Memory B cell (primary cell): ENCODE data around the gene TMEM107.
A peak's percentile ranks its signal among the peaks of the same experiment; 100 is the strongest.

Source experiments
- ATAC-seq: fragments of 150-1000 bp; cut with Tn5 transposase; 2 replicates; pipeline ENCODE4 v1.10.0; 2021; ENCODE audit warnings: low read depth, mild to moderate bottlenecking, moderate library complexity
- DNase-seq, 2 donors: peaks; one replicate each; pipeline ENCODE4 v3.0.0; 2022; ENCODE audit warnings: low spot score in 2 of 2
- H3K27ac Mint-ChIP-seq: one replicate; pipeline ENCODE4 v1.8.0; 2022; ENCODE audit warnings: mild to moderate bottlenecking, moderate library complexity, mixed read lengths
- H3K27me3 Mint-ChIP-seq: one replicate; pipeline ENCODE4 v1.8.0; 2022; ENCODE audit warnings: mixed read lengths
- H3K36me3 Mint-ChIP-seq: one replicate; pipeline ENCODE4 v1.8.0; 2022; ENCODE audit warnings: mild to moderate bottlenecking, mixed read lengths
- H3K4me1 Mint-ChIP-seq: one replicate; pipeline ENCODE4 v1.8.0; 2022; ENCODE audit warnings: mixed read lengths
- H3K4me3 Mint-ChIP-seq: one replicate; pipeline ENCODE4 v1.8.0; 2022; ENCODE audit warnings: mild to moderate bottlenecking, moderate library complexity, mixed read lengths
- H3K9me3 Mint-ChIP-seq: one replicate; pipeline ENCODE4 v1.8.0; 2022; ENCODE audit warnings: mixed read lengths

TMEM107 gene

DNA sequence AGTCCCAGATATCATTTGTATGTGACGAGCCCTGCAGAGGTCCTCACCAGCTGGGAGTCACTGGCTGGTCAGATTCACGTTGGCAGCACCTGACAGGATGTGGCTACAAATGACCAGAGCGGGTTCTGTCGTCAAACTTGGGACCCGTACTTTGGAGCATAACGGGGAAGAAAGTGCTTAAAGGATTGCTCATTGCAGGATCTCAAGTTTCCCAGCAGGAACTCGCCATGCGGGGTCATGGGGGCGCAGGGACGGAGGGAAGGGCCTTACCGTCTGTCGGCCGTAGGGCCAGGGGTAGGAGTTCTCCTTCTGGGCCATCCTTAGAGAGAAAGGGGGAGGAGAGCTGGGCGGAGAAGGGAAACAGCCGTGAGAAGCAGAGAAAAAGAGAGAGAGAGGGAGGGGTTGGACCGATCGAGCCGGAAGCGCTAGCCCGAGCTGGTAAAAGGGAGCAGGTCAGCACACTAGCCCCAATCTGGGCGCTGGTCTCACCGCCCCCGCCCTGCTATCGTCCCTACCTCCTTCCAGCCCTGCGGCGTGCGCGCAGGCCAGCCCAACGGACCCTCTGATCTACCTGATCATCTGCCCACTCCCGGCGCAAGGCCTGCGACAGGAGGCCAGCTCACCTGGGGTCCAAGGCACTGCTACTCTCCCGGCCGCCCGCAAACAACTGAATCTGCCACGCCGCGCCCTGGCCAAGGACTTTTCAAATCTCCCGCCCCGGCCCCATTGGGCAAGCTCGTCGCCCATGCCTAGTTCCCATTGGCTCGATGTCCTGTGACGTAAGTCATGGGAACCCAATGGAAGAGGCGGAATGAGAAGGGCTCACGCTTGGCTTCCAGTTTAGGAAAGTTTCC lies 34.0 kb upstream of the TMEM107 start, which contains the start of gene AURKB:
AURKB (minus strand) TSS at position 669 of the 854 bp plus-strand sequence; CDS start at position 318, 351 bp downstream.
- Mint-ChIP-seq H3K27ac (peak within 1 kb of the TSS; percentile 57), H3K9me3 (no peaks in the 10 kb centered on the region), H3K4me3 (peak within 1 kb of the TSS; percentile 91), H3K27me3 (no peaks in the 10 kb centered on the region), H3K36me3 (no peaks in the 10 kb centered on the region), H3K4me1 (peaks cover 15% of the 10 kb centered on the region)
- DNase-seq, result peak; percentile 87 to 88
- ATAC-seq, result peak; percentile 99

DNA sequence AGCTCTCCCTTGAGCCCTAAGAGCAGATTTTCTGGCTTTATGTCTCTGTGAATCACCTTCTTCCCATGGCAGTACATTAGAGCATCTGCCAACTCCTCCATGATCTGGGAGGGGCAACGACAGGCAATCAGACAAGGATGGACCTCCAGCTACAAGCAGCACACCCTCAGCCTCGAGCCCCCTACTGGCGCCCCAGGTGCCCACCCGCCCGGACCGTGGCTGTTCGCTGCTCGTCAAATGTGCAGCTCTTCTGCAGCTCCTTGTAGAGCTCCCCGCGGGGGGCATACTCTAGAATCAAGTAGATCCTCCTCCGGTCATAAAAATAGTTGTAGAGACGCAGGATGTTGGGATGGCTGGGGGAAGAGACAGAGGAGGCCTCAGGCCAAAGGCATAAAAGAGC lies 30.4 kb upstream of the TMEM107 start:
- Mint-ChIP-seq H3K36me3 (no peaks in the 10 kb centered on the region), H3K4me3 (no peak overlapping the region), H3K27me3 (no peaks in the 10 kb centered on the region), H3K4me1 (peaks cover 15% of the 10 kb centered on the region), H3K9me3 (no peaks in the 10 kb centered on the region), H3K27ac (no peak overlapping the region)
- ATAC-seq, result no peak
- DNase-seq, result no peak

DNA sequence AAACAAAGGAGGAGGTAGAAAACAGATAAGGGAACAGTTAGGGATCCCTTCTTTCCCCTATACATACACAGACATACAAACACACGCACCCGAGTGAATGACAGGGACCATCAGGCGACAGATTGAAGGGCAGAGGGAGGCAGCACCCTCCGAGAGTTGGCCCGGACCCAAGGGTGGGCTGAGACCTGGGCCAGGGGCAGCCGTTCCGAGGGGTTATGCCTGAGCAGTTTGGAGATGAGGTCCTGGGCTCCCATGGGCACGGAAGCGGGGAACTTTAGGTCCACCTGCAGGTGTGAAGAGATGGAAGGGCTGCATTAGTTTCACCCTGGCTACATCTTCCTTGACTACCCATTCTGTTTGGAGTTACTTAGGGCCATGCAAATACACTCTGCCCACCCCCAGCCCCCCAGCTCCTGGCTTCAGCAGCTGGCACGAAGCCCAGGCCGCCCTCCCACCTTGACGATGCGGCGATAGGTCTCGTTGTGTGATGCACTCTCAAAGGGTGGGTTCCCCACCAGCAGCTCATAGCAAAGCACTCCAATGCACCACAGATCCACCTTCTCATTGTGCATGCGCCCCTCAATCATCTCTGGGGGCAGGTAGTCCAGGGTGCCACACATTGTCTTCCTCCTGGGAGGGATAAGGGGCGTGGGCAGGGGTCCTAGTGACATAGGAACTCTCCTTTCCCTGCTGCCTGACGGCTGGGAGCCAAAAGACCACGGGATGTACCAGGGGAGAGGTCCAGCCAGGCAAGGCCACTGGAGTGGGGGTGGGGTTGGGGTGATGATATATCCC lies 28.8 kb upstream of the TMEM107 start:
- Mint-ChIP-seq H3K4me1 (peaks cover 5% of the 10 kb centered on the region), H3K36me3 (no peaks in the 10 kb centered on the region), H3K27me3 (no peaks in the 10 kb centered on the region), H3K4me3 (no peak overlapping the region), H3K27ac (no peak overlapping the region), H3K9me3 (no peaks in the 10 kb centered on the region)
- DNase-seq (no peak), ATAC-seq (no peak)

DNA sequence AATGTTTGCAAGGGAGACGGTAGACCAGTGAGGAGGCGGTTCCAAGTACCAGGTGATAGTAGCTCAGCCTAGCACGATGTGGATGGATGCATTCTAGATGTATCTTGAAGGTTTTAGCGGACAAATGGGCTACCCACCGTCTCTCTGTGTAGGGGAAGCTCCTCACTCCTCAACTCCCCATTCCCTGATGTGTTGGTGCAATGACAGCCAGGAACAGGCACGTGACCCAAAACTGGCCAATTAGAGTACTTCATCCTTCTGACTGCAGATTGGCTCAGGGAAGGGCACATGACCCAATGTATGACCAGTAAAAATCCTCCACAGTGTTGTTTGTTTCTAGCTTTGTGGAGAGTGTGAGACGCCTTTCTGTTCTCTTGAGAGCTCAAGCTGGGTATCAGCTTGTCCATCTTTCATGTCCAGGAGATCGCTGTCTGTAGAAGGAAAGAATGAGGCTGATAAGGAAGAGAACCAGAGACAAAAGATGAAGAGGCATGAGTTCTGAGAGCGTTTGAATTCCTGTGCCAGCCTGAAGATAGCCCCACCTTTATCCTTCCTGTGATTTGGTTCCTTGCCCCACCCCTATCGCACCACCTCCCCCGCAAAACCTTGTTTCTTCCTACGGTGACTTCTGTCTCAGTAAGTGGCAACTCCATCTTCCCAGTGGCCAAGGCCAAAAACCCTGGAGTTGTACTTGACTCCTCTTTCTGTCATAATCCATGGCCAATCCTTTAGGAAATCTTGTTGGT lies 16.1 kb upstream of the TMEM107 start:
- peaks cover 5% of the 10 kb centered on the region for H3K4me1 Mint-ChIP-seq
- H3K27ac Mint-ChIP-seq, result no peak overlapping the region
- peak in 1 of 2 donors; percentile 25 for DNase-seq
- no peak overlapping the region for H3K4me3 Mint-ChIP-seq
- no peaks in the 10 kb centered on the region for H3K27me3 Mint-ChIP-seq
- no peaks in the 10 kb centered on the region for H3K9me3 Mint-ChIP-seq
- ATAC-seq, result peak; percentile 9
- no peaks in the 10 kb centered on the region for H3K36me3 Mint-ChIP-seq

DNA sequence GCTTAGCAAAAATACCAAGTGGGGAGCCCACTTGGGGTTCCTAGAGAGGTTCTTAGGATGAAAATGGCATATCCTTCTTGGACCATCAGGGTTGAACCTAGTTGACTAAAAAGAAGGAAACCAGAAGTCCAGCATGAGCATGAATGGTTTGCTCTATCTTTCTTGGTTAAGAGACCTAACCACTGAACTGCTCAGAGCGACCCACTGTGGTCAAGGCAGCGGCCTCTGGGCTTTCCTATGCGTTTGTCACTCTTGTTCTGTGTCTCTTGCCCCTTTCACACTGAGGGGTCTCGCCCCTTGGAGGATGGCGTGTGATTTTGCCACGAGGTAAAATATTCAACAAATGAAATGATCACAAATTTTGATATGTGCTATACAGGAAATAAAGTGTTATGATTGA lies 14.3 kb upstream of the TMEM107 start:
- H3K27ac Mint-ChIP-seq, result no peak overlapping the region
- no peaks in the 10 kb centered on the region for H3K36me3 Mint-ChIP-seq
- no peaks in the 10 kb centered on the region for H3K9me3 Mint-ChIP-seq
- peaks cover under 1% of the 10 kb centered on the region for H3K4me1 Mint-ChIP-seq
- ATAC-seq (no peak), DNase-seq (no peak)
- peak overlapping the region; percentile 27 for H3K4me3 Mint-ChIP-seq
- no peaks in the 10 kb centered on the region for H3K27me3 Mint-ChIP-seq

DNA sequence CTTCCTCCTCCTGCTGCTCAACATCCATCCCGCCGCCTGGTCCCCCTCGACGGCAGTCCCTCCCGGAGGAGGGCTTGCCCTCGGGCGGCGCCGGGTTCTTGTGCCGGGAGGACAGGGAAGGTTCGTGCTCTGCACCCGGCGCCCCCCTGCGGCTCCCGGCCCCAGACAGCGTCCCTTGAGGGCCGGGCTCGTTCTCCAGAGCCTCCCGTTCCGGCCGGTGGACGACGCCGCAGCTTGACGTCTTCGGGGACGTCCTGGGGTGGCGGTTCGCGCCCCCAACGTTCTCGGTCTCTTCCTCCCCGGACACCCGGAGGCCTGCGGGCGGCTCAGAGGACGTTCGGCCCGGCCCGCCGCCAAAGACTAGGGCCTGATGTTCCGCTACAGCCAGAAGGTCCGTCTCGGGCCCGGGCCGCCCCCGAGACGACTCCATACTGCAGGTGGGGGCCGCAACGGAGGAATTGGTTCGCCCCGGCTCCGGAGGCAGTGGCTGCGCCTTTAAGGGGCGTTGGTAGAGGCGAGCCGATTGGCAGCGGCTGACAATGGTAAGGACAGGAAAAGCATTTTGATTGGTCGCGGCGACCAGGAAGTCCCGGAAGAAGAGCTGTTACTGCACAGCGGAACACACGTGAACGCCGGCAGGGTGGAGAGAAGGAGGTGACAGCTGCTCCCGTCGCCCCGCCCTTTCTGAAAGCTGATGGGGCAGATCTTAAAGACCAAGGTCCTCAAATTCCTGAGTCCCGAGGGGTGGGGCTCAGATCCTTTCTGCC lies 13.7 kb upstream of the TMEM107 start, which contains the start of gene BORCS6:
BORCS6 (minus strand) TSS at position 470 of the 767 bp plus-strand sequence; CDS start at position 430, 40 bp downstream.
- H3K4me3 Mint-ChIP-seq, result peak within 1 kb of the TSS; percentile 27
- H3K36me3 Mint-ChIP-seq, result no peaks in the 10 kb centered on the region
- H3K27ac Mint-ChIP-seq, result no peak within 1 kb of the TSS
- peak; percentile 70 for ATAC-seq
- peaks cover 2% of the 10 kb centered on the region for H3K4me1 Mint-ChIP-seq
- no peaks in the 10 kb centered on the region for H3K9me3 Mint-ChIP-seq
- peak; percentile 85 to 90 for DNase-seq
- H3K27me3 Mint-ChIP-seq, result no peaks in the 10 kb centered on the region

DNA sequence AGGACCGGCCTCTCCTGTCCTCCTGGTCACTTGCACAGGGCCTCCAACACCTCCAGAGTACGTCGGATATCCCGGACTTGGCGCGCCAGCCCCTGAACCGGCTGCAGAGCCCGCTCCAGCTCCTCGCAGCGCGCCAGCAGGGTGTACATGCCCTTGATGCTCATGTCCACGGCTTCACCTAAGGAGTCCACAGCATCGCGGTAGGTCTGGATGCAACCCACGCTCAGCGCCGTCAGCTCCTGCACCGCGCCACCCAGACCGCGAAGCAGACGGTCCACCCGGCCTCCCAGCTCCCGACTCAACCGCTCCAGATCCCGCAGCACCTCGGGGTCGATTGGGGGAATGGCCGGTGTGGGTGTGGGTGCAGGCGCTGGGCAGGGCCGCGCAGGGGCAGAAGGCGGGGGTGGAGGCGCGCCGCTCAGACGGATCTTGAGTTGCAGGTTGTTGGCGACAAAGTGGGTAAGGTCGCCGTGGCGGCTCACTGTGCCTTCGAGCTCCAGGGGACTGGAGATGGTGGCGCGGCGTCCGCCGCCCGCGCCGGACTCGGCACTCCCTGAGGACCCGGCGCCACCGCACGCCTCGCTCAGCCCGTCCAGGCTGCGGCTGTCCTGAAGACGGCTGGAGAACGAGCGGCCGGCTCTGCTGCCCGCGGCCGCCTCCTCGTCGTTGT lies 13.0 kb upstream of the TMEM107 start:
- DNase-seq, result peak in 1 of 2 donors; percentile 43
- Mint-ChIP-seq H3K9me3 (no peaks in the 10 kb centered on the region), H3K27ac (no peak overlapping the region), H3K4me3 (no peak overlapping the region), H3K27me3 (no peaks in the 10 kb centered on the region), H3K36me3 (no peaks in the 10 kb centered on the region), H3K4me1 (peaks cover 2% of the 10 kb centered on the region)
- no peak for ATAC-seq

DNA sequence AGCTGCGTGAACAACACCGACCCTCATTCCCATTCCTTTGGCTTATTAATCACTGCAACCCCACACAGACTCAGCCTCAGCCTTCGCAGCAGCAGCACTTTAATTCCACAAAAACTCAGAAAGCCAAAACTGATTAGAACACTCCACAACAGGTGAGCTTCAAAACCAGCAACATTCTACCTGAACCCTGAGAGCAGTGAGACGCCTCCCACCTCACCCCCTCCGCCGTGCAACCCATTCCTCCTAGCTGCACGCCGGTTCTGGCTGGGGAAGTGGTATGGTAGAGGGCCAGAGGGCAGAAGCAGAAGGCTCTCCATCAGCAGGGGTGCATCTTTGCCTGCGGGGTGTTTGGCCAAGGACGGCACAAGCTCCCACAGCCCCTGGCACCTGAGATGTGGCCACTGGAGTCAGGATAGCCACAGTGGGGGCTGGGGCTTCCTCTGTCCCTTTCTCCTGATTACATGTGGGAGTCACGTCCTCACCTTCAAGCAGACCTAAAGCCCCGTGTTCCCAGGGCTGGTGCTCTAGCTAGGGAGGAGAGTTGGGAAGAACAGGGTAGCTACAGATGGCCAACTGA lies 12.2 kb upstream of the TMEM107 start:
- DNase-seq (no peak), ATAC-seq (no peak)
- no peak overlapping the region for H3K4me3 Mint-ChIP-seq
- H3K4me1 Mint-ChIP-seq, result peaks cover 4% of the 10 kb centered on the region
- H3K9me3 Mint-ChIP-seq, result no peaks in the 10 kb centered on the region
- no peaks in the 10 kb centered on the region for H3K27me3 Mint-ChIP-seq
- H3K36me3 Mint-ChIP-seq, result no peaks in the 10 kb centered on the region
- H3K27ac Mint-ChIP-seq, result no peak overlapping the region

DNA sequence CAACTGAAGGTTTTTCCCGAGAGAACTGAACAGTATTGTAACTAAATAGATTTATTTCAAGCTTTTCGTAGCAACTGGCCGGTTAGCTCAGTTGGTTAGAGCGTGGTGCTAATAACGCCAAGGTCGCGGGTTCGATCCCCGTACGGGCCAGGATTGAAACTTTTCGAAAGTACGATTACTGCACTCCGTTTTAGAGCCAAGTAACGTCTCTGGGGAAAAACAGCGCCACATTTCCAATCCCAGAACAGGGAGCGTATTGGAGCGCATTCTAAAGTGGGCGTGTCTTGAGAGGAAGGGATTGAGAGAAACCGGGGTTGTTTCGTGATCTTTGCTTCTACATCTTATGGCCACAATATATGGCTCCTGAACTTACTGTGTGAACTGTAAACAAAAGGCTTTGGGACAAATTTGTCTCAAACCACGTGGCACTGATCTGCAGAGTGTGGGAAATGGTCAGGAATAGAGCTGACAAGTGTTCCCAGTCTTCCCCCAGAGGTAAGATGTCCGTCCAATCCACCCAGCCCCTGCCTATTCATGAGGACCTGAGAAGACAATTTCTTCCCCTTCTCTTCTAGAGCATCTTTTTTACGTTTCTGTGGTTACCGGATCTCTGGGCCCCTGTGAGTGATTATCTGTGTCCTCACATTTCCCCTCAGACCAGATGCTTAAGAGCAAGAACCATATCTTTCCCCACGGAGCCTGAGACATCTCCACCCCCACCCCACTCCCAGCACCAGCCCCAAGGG lies 11.5 kb upstream of the TMEM107 start:
- DNase-seq (peak; percentile 90 to 94), ATAC-seq (peak; percentile 32)
- Mint-ChIP-seq H3K36me3 (no peaks in the 10 kb centered on the region), H3K4me3 (no peak overlapping the region), H3K9me3 (no peaks in the 10 kb centered on the region), H3K27ac (no peak overlapping the region), H3K4me1 (peaks cover 4% of the 10 kb centered on the region), H3K27me3 (no peaks in the 10 kb centered on the region)

DNA sequence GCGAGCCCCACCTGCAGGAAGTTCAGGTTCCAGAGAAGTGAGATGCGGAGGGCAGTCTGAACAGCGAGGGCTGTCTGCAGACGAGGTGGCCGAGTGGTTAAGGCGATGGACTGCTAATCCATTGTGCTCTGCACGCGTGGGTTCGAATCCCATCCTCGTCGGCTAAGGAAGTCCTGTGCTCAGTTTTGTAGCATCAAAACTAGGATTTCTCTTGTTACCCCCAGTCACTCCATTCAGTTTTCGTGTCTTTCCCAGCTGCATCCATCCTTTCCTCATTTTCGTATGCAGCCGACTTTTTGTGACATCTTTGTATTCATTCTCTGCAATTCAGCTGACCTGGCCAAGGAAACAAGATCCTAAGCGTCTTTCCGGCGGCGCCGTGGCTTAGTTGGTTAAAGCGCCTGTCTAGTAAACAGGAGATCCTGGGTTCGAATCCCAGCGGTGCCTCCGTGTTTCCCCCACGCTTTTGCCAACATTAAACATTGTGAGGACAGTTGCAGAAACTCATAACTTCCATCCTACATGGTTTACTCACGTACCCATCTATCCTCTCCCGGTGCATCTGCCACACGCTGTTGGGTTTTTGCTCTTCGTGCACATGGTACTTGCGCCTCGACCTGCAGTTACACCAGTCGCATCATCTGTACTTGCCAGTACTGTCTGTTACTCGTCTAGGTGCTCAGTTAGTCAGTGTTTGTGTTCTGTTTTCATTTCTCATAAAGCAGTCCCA lies 10.8 kb upstream of the TMEM107 start:
- no peak overlapping the region for H3K4me3 Mint-ChIP-seq
- peaks cover 4% of the 10 kb centered on the region for H3K4me1 Mint-ChIP-seq
- H3K9me3 Mint-ChIP-seq, result no peaks in the 10 kb centered on the region
- H3K27ac Mint-ChIP-seq, result no peak overlapping the region
- ATAC-seq, result peak; percentile 38
- H3K36me3 Mint-ChIP-seq, result no peaks in the 10 kb centered on the region
- peak; percentile 80 to 82 for DNase-seq
- no peaks in the 10 kb centered on the region for H3K27me3 Mint-ChIP-seq

DNA sequence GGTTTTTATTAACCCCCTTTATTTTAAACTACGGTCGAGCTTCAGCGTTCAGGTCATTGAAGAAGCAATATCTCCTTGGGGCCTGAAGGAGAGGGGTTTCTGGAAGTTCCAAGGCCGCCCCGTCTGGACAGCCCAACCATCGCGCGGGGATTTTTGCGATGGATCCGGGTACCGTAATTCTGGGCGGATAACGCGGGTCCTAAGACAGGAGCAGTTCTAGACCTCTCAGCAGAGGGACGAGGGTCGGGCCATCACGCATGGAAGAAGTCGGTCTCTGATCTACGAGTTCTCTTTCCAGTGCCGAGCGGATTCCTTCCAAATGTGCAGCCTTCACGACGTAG lies 10.2 kb upstream of the TMEM107 start:
- ATAC-seq (no peak), DNase-seq (peak in 1 of 2 donors; percentile 88)
- H3K9me3 Mint-ChIP-seq, result no peaks in the 10 kb centered on the region
- no peak overlapping the region for H3K4me3 Mint-ChIP-seq
- no peak overlapping the region for H3K27ac Mint-ChIP-seq
- no peaks in the 10 kb centered on the region for H3K36me3 Mint-ChIP-seq
- peaks cover 4% of the 10 kb centered on the region for H3K4me1 Mint-ChIP-seq
- H3K27me3 Mint-ChIP-seq, result no peaks in the 10 kb centered on the region
